Stimulated activated CD4-positive, alpha-beta T cell treated with anti-CD3 and anti-CD28 coated beads, TNF-alpha, amount 100 ng/mL, for 1 hour (primary cell): ENCODE data around the gene COPS8.

Source experiments
- DNase-seq, 3 donors: peaks; one replicate each; pipeline ENCODE4 v3.0.0-alpha.2; 2020; ENCODE audit warnings: low read depth in 3 of 3, low spot score in 1 of 3

The COPS8 gene

DNA sequence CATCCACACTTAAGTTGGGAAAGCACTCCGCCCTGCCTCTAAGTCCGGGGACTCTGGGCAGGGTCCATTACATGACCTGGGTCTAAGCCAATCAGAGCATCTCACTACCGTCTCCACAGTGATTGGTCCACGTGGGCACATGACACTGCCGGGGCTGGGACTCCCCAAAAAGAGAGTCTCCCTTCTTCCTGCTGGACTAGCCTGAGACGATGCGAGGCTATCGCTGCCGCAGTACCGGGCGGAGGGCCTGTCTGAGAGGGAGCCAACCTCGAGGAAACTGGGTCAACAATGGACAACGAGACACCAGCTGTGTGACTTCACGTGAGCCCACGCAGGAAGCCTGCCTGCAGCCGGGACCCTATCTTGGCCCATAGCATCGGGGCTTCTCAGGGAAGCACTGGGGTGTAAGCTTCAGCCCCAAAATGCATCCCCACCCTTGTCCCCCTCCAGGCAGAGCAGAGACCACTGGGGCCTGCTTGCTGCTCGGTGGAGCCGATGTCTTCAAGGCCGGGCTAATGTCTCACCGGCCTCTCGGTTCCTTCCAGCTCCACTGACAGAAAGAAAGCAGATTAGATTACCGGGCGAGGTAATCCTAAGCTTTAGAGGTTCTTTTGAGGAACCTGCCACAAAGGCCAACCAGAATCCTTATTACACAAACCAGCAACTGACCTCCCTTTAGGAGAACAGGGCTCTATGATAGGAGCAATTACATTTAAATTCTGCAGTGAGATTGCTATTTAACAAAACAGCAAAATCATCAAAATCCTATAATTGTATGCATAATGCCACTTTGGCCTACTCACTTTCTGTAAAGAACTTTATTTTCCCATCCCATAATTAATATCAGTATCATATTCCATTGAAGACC is 21.3 kb upstream of the COPS8 start:
- no peak for DNase-seq

DNA sequence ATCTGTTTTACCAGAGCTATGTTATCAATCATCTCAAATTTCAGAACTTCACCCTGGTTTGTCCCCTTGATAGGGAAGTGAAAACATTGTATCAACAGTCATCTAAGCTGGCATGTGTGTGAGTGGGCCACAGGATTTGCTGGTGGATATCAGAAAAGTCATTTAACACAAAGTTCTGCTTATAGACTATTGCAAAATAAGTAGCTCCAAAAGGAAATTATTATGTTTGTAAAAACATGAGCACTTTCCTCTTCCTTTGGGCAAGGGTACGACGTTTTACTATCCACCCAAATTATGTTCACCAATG is 20.7 kb upstream of the COPS8 start:
- DNase-seq = no peak

DNA sequence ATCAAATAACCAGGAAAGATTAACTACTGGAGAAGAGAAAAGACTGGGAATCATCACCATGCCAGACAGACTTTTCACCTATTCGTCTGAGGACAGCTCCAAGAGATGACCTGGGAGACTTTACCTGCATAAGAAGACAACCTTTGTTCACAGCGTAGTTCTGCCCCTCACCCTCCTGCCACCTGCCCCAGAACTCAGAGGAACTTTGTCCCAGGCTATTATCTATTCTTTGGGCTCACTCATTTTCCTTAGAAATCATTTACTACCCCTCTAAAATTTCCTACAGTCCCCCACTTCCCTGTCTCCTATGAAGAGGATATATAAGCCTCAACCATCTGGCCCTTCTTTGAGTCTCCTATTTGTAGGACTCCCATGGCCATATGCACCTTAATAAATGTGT is 19.3 kb upstream of the COPS8 start:
- DNase-seq = no peak

DNA sequence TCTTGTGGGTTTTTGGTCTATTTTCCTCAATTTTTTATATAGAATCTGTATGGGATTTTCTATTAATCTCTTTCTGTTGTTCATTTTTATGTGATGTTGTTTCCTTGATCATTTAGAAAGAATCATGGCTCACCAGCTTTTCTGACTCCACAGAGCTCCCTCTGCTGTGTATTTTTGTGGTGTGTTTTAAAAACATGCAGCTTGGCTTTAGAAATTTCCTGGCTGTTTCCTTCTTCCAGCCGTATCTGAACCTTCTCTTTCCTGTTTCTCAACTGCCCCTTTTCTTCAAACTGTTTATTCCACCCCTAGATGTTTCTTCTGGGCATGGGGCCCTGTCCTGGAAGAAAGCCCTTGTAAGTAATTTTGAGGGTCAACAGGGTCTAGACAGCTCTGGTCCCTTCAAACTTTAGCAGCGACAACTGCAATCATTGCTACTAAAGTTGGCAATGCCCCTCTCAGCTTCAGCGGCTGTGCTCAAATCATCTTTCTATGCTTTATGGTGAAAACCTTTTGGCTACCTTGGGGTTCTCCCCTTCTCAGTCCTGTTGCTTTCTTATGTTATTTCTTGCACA is 17.6 kb upstream of the COPS8 start:
- no peak for DNase-seq

DNA sequence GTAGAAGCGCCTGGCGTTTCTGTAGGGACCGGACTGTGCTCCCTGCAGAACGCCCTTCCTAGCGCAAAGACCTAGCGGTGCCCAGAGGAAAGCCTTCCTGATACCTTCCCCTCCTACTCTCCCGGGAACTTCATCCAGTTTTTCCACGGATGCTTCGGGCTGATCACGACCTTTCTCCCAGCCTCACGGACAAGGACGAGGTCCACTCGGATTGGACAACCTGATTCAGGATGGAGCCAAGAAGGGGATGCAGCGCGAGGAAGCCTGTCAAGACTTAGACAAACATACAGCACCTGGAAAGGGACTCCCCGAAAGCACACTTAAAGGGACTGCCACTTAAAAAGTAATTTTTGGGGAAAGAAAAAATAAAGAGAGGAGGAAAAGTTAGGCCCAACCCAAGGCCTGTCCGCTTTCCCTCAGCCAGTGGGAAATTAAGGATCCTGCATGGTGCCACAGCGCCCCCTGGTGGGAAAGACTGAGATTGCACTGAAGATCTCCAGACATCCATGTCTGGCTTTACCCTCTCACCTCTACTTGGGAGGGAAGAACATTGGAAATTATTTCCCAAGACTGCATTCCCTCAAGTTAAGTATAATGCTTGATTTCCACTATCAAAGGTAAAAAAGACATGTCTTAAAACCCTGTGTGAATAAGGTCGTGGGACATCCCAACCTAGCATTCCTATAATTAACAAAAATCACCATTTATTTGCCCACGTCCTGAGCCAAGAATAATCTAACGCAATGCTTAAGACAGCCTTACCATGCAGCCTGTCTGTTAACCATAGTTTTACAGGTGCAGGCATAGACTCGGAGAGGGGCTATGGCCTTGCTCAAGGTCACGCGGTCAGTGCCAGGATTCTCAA is 13.4 kb upstream of the COPS8 start:
- DNase-seq = peak; percentile 40 to 71 (median 49)

DNA sequence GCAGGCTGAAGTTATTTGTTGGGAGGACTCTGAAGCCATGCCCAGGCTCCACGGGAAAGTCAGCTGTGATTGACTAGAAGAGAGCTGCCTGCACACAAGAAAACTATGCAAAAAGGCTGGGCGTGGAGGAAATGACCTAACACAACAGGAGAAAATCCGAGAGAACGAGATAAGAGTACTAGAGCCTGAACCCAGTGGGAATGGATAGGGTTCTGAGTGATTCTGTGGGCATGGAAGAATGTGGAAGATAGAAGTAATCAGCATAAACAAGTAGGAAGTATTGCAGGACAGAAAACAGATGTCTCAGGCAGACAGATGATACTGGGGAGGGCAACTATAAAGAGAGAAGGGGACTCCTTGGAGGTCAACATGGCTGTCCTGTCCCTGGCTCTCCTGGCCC is 12.1 kb upstream of the COPS8 start:
- no peak for DNase-seq

DNA sequence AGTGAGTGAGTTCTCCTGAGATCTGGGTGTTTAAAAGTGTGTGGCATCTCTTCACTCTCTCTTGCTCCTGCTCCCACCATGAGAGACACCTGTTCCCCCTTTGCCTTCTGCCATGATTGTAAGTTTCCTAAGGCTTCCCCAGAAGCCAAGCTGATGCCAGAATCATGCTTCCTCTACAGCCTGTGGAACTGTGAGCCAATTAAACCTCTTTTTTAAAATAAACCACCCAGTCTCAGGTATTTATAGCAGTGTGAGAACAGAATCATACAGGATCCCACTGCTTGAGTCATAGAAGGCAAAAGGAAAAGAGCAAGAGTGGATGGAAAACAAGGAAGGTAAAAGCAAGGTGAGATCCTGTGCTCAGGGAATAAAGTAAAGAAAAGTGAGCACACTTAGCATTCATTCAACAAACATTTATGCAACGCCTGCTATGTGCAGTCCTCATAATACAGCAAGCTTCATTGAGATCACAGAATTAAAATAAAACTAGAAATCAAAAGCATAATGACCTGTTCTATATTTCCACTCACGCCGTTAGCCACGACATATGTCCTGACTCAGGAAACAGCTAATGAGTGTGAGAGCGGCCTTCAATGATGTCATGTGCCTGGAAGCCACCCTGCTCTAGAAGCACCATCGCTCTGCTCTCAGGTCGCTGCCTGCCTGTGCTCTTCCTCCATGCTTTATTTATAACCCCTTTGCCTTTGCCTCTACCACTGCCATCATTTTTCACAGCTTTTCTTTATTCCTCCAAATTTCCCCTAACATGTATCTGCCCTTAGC is 11.3 kb upstream of the COPS8 start:
- DNase-seq = no peak

DNA sequence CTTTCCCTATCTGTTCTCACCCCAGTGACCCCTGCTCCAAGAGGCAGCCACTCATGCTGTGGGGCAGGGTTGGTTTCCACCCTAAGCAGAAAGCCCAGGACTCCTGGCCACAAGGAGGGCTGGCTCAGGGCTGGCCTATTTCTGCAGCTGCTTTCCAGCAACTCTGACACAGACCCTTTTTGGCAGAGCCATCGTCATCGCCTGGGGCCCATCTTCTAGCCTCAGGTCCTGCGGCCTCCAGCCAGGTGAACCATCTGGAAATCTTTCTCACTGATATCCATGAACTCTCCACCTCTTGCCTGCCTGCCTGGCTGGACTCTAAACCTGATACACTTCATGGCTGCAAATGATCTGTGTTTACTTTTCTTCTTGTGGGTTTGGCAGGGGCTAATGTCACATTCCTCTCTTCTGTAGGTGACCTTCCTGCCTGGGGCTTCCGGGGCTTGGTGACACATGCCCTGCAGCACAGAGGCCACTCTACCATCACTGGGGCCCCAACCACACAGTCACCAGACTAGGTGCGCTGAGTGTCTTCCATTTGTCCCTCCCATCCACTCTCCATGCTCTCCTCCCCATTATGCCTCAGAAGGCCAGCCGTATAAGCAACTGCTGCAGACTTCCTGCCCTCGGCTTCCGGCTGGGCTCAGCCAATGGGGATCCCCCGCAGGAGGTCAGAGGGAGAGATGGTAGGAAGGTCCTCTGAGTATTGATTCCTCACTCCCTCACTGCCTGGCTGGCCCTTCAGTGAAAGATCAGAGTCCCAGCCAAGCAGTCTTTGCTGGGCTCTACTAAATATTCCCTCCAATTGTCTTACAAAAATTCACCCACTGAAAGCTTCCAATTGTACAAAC is 9.7 kb upstream of the COPS8 start:
- no peak for DNase-seq

DNA sequence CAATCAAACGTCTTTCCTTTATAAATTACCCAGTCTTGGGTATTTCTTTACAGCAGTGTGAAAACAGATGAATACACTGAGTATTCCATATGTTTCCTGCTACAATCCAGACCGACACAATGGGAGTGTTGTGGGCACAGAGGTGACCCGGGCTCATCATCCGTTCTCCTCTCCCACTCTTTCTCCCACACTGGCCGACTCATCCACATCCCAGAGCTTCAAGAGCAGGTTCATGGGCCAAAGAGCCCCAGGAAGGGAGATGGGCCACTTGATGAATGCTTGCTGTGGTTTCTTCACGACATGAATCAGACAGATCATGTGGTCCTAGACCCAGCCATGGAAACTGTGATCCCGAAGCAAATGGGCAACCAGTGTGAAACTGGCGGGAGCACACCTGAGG is 4.1 kb upstream of the COPS8 start:
- no peak for DNase-seq

DNA sequence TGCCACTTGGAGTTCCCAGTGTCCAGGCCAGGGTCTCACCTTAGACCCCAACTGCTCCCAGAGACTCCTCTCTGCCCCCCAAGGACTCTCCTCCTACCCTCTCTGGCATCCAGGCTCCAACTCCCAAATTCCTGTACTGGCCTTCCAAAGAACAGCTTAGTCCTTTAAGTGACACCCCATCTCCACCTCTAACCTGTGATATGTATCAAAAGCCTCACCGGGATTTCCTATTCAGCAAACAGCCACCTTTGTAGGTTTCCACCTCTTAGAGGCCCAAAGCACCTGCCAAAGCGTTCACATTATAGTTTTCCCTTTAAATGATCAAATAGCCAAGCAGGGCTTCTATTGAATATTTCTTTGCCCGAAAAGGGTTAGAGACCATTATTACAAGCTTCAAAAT is 2.7 kb upstream of the COPS8 start:
- DNase-seq = no peak

DNA sequence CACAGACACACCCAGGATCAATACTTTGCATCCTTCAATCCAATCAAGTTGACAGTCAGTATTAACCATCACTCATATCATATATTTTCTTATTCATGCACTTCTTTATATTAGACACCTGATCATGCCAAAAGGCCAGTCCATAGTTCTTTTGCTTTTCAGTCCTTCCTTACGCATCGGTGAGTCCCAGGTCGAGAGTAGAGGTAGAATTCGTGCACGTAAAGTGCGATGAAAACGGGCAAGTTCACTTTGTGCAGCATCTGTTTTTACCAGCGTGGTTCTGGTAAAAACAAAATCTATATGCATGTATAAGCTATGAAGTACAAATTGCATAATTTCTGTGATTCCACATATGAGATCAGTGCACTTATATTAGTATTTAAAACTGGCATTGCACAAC is 1.2 kb upstream of the COPS8 start:
- no peak for DNase-seq

DNA sequence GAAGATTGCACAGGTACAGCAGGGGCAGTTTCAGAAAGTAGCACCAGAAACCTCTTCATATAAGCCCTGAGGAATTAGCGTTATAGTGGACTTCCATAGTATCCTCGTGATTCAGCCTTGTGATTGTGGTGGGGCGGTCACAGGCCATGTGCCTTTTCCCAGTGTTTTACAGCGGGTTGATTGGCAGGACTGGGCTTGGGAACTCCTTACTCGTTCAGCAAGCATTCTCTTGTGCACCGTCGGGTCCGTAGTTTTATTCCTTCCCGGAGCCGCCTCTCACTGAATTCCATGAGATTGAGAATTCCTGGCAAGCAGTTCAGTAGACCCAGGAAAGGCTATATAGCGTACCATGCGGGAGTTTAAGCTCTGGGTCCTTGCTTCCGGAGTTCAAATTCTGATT is 5.2 kb downstream of the COPS8 start:
- DNase-seq = no peak

DNA sequence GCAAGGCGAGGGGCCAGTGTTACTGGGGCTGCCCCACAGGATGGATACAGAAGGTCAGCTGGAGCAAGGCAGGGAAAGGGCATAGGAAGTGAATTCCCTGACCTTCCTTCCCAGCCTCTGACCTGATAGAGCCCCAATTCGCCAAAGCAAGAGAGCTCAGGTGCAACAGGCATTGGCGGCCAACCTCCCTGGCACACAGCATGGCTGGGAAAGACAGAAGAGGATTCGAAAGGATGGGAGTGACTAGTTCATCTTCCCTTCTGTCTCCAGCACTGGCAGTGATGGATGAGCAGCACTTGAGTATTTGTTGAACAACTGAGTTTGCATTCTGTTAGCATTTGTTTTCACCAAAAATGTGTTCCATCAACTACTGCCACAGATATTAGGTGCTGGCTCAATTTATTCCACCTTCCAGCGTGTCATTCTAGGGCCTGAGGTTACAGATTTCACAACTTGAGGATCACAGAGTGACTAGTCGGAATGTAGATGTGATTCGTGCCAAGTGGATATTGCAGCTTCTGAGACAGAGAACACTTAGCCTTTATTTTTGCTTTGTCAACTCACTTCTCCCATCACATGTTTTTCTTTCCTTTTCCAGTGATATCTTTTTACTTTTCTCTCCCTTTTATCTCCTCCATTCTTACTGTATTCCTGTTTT is 6.2 kb downstream of the COPS8 start:
- DNase-seq = no peak

DNA sequence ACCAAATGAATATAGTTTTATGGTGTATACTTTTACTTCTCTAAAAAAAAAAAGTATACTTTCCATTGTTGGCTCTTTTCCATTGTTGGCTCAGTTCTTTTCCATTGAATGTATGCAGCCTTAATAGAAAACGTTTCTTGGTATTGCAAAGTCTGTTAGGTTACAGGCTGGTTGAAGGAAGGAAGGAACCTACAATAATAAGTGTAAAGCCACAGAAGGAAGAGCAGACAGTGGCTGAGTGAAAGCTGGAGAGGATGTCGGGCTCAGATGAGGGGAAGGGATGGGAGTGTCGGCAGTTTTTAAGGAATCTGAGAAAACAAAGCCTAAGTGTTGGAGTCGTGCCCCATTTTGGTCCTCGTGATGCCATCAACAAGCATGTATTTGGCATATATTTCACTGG is 6.8 kb downstream of the COPS8 start:
- no peak for DNase-seq

DNA sequence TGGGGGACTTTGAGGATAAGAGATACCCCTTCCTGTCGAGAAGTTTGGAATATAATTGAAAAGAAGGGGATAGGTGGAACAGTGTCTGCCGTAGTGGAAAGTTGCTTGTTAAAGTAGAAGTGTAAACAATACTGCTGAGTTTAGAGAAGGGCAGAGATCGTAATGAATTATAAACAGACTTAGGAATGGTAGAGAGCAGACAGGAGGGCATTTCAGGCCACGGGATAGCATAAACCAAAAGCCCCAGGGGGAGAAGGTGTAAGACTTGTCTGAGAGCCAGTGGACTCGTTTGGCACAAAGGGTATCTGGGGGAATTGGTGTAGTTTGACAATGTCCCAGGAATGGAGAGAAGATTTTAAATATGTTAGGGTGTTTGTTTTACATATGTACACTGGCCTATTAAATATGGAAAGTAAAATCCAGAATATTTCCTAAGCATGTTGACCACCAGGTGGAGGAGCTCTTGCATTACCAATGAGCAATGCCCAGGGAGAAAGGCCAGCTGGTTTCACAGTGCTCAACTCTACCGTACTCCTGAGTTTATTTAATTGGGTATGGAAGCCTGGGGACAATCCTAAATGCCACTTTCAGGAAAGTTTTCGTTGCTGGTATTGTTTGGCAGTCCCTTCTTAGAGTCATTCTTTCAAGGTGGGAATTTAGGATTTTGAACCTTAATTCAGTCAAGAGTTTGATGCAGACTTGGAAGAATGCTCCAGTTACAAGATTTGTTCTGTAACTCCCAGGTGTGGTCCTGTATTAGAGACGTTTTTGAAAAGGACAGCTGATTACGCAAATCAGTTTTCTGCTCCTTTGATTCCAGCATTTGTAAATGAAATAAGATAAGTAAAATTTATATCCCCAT is 7.5 kb downstream of the COPS8 start:
- no peak for DNase-seq

DNA sequence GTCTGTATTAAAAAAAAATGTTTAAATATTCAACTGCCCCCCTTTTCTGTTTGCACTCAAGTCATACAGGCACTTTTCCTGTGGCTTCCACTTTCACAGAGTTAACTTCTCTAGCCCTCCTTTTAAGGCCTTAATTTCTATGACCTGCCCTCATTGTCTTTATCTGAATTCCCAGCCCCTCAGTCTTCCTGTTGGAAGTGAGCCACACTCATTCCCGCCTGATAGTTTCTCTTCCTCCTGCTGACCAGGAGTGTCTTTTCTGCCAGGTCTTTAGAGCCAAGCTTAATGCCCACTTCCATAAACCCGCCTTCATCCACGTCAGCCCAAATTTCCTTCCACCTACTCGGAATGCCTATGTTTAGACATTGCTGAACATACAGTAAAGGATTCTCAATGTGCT is 10.5 kb downstream of the COPS8 start:
- DNase-seq = no peak

DNA sequence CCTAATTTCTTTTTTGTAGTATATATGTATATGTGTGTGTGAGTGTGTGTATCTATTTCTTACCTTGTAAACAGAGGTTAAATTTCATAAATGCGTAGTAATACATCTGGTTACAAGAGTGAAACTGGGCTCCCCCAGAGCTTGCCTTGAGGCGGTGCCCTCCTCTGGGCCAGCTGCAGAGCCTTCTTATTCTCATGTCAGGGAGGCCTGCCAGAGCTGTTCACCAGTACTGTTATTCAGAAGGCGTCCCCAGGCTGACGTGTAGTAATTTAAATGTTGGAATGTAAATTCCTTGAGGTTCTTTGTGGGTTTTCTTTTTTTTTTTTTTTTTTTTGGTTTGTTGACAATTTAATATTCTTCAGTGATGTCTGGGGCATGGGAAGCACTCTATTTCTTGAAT is 11.2 kb downstream of the COPS8 start:
- no peak for DNase-seq

DNA sequence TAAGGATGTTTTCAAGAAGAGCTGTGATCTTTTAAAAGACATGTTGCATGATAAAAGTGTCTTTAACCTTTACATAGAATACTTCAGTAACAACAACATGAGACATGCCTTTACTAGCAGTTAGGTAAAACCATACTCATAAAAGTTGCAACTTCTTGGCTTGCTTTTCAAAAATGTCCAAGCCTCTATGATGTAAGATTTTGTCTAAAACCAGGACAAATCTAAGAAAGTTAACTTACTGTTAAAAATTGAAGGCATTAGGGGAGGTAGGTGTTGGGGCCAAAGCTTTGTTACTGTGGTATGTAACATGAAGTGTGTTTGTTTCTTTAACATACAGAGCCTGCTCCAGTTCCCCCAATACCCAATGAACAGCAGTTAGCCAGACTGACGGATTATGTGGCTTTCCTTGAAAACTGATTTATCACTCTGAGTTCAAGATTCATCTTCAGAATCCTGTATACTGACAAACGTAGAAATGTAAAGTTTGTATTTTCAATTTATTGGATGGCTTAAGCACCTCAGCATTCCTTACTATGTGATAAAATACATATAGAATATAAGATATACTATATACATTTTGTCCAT is 11.7 kb downstream of the COPS8 start:
- DNase-seq = no peak
